H9 (cell line): ENCODE measurements around the gene AK8. TPM values are rescaled to one million over a fixed set of nuclear protein-coding genes. Genes with fewer than 3 reads are reported as not detected.

ENCODE experiments used
- DNase-seq: peaks from one replicate; pipeline ENCODE4 v3.0.0-alpha.2; 2017
- H2AFZ ChIP-seq: one replicate; pipeline ENCODE4 v1.6.1; 2013; ENCODE audit warnings: mild to moderate bottlenecking, low read length, control low read depth, moderate library complexity
- H2AK5ac ChIP-seq: 2 replicates; pipeline ENCODE4 v1.6.1; 2013; ENCODE audit warnings: low read length, control low read depth, mixed read lengths; ENCODE audit not compliant: insufficient read length
- H2BK120ac ChIP-seq: one replicate; pipeline ENCODE4 v1.6.1; 2013; ENCODE audit warnings: low read depth, mild to moderate bottlenecking, low read length, control low read depth, inconsistent platforms; ENCODE audit not compliant: poor library complexity, severe bottlenecking
- H2BK12ac ChIP-seq: 2 replicates; pipeline ENCODE4 v1.6.1; 2013; ENCODE audit warnings: low read length, control low read depth, mixed read lengths, low read depth; ENCODE audit not compliant: insufficient read length
- H2BK15ac ChIP-seq: 2 replicates; pipeline ENCODE4 v1.6.1; 2013; ENCODE audit warnings: low read depth, low read length, control low read depth
- H2BK20ac ChIP-seq: one replicate; pipeline ENCODE4 v1.6.1; 2013; ENCODE audit warnings: low read depth, mild to moderate bottlenecking, low read length, control low read depth, inconsistent platforms; ENCODE audit not compliant: poor library complexity, severe bottlenecking
- H2BK5ac ChIP-seq: 2 replicates; pipeline ENCODE4 v1.6.1; 2013; ENCODE audit warnings: low read length, control low read depth, mixed read lengths; ENCODE audit not compliant: insufficient read length
- H3K14ac ChIP-seq: 2 replicates; pipeline ENCODE4 v1.6.1; 2013; ENCODE audit warnings: low read length, control low read depth; ENCODE audit not compliant: insufficient read depth
- H3K18ac ChIP-seq: 2 replicates; pipeline ENCODE4 v1.6.1; 2013; ENCODE audit warnings: low read depth, mild to moderate bottlenecking, mixed read lengths, low read length, control low read depth; ENCODE audit not compliant: insufficient read length
- H3K23ac ChIP-seq: 2 replicates; pipeline ENCODE4 v1.6.1; 2013; ENCODE audit warnings: low read length, control low read depth, mixed read lengths, low read depth; ENCODE audit not compliant: insufficient read length
- H3K23me2 ChIP-seq: 2 replicates; pipeline ENCODE4 v1.6.1; 2013; ENCODE audit warnings: low read depth, mild to moderate bottlenecking, mixed read lengths, low read length, control low read depth; ENCODE audit not compliant: insufficient read length, poor library complexity, severe bottlenecking
- H3K27ac ChIP-seq: 2 replicates; pipeline ENCODE4 v1.5.1; 2013; ENCODE audit warnings: low read length, control low read depth, mixed read lengths, low read depth; ENCODE audit not compliant: insufficient read length
- H3K27me3 ChIP-seq: 2 replicates; pipeline ENCODE4 v1.6.1; 2013; ENCODE audit warnings: low read length, control low read depth, inconsistent platforms; ENCODE audit not compliant: insufficient read depth
- H3K4ac ChIP-seq: 2 replicates; pipeline ENCODE4 v1.6.1; 2013; ENCODE audit warnings: low read depth, mild to moderate bottlenecking, control low read depth, inconsistent platforms, low read length, moderate library complexity
- H3K4me1 ChIP-seq: 2 replicates; pipeline ENCODE4 v1.6.1; 2013; ENCODE audit warnings: low read length, control low read depth, inconsistent platforms; ENCODE audit not compliant: insufficient read depth
- H3K4me2 ChIP-seq: 2 replicates; pipeline ENCODE4 v1.6.1; 2013; ENCODE audit warnings: low read length, control low read depth, mixed read lengths; ENCODE audit not compliant: insufficient read length, insufficient read depth
- H3K56ac ChIP-seq: 2 replicates; pipeline ENCODE4 v1.6.1; 2013; ENCODE audit warnings: low read depth, mild to moderate bottlenecking, mixed read lengths, low read length, control low read depth; ENCODE audit not compliant: insufficient read length
- H3K79me1 ChIP-seq: 2 replicates; pipeline ENCODE4 v1.6.1; 2013; ENCODE audit warnings: low read depth, mild to moderate bottlenecking, moderate library complexity, low read length, control low read depth, inconsistent platforms; ENCODE audit not compliant: insufficient read depth, poor library complexity, severe bottlenecking
- H3K79me2 ChIP-seq: 2 replicates; pipeline ENCODE4 v1.6.1; 2013; ENCODE audit warnings: low read length, control low read depth, inconsistent platforms; ENCODE audit not compliant: insufficient read depth
- H3K9ac ChIP-seq: 2 replicates; pipeline ENCODE4 v1.6.1; 2013; ENCODE audit warnings: low read length, control low read depth, mixed read lengths; ENCODE audit not compliant: insufficient read length; ENCODE audit errors: extremely low read depth
- H3K9me3 ChIP-seq: one replicate; pipeline ENCODE4 v1.6.1; 2013; ENCODE audit warnings: low read depth, low read length, inconsistent platforms; ENCODE audit not compliant: control insufficient read depth
- H3T11ph ChIP-seq: one replicate; pipeline ENCODE4 v1.6.1; 2013; ENCODE audit warnings: mild to moderate bottlenecking, low read length, control low read depth, inconsistent platforms
- H4K20me1 ChIP-seq: one replicate; pipeline ENCODE4 v1.6.1; 2013; ENCODE audit not compliant: control insufficient read depth, insufficient read length, insufficient read depth
- H4K5ac ChIP-seq: 2 replicates; pipeline ENCODE4 v1.6.1; 2013; ENCODE audit warnings: low read depth, mild to moderate bottlenecking, mixed read lengths, low read length, control low read depth; ENCODE audit not compliant: insufficient read length
- H4K8ac ChIP-seq: replicated peaks from 2 replicates; pipeline ENCODE4 v1.6.1; 2013; ENCODE audit warnings: low read length, control low read depth, mixed read lengths, low read depth; ENCODE audit not compliant: insufficient read length
- H4K91ac ChIP-seq: 2 replicates; pipeline ENCODE4 v1.6.1; 2013; ENCODE audit warnings: low read depth, mild to moderate bottlenecking, moderate library complexity, mixed read lengths, low read length, control low read depth; ENCODE audit not compliant: insufficient read length
- H3K27ac Mint-ChIP-seq, 3 experiments: 2 replicates in 2 of 3; 3 replicates in 1 of 3; pipeline ENCODE4 v1.8.0; 2020 to 2021; ENCODE audit warnings: mixed read lengths in 3 of 3, mild to moderate bottlenecking in 1 of 3, moderate library complexity in 1 of 3
- H3K27me3 Mint-ChIP-seq: 2 replicates; pipeline ENCODE4 v1.8.0; 2021; ENCODE audit warnings: low read depth, mild to moderate bottlenecking, moderate library complexity, mixed read lengths
- H3K36me3 Mint-ChIP-seq, 3 experiments: 2 replicates in 2 of 3; 3 replicates in 1 of 3; pipeline ENCODE4 v1.8.0; 2020 to 2021; ENCODE audit warnings: low read depth in 3 of 3, mixed read lengths in 3 of 3; ENCODE audit not compliant: insufficient read depth in 1 of 3
- H3K4me1 Mint-ChIP-seq, 2 experiments: 2 replicates each; pipeline ENCODE4 v1.8.0; 2020; ENCODE audit warnings: mixed read lengths in 2 of 2
- H3K4me3 Mint-ChIP-seq, 2 experiments: 2 replicates in 1 of 2; 3 replicates in 1 of 2; pipeline ENCODE4 v1.8.0; 2020 to 2021; ENCODE audit warnings: mild to moderate bottlenecking in 2 of 2, mixed read lengths in 2 of 2, moderate library complexity in 1 of 2
- H3K9me3 Mint-ChIP-seq, 2 experiments: 2 replicates in 1 of 2; 3 replicates in 1 of 2; pipeline ENCODE4 v1.8.0; 2020; ENCODE audit warnings: mild to moderate bottlenecking in 2 of 2, mixed read lengths in 2 of 2, moderate library complexity in 1 of 2
- CTCF ChIP-seq: fragments of 200-600 bp; sonication (generic); conservative IDR thresholded peaks from 3 replicates; pipeline ENCODE4 v1.8.0; 2021; ENCODE audit warnings: antibody characterized with exemption, mild to moderate bottlenecking
- WGBS: extraction: QIAGEN DNeasy Blood & Tissue Kit; methylation state at CpG from one replicate; pipeline ENCODE4 v1.1.7; 2013; ENCODE audit warnings: missing lambda C conversion rate, low lambda C conversion rate, mixed read lengths; ENCODE audit not compliant: insufficient read length; ENCODE audit errors: extremely low coverage; 5-methylcytosine and 5-hydroxymethylcytosine counted together
- total RNA-seq: library from RNA; stranded (reverse); gene quantifications from 2 replicates; pipeline ENCODE4 v1.2.1, GENCODE V29; 2021

Gene AK8
- total RNA-seq, 1 experiment from 2014 or later = 0.44 TPM

DNA sequence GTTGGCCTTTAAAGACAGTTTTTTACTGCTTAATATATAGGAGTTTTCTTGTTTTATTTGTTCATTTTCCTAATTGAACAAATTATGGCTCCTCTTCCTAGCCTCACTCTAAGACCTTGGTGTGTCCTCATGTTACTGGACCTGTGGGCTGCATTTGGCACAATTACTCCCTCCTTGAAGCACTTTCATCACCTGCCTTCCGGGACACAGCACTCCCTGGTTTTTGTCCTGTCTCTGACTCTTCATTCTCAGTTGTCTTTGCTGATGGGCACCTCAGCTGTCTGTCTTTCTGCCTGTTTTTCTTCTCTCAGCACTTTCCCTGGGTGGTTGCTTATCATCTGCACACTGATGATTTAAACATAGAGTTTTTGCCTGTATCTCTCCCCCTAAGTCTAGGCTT is 194.2 kb downstream of the AK8 start:
- H2AK5ac ChIP-seq = no peak overlapping the region
- H2BK20ac ChIP-seq = no peak overlapping the region
- no peaks in the 10 kb centered on the region for H4K20me1 ChIP-seq
- no peak overlapping the region for H3K56ac ChIP-seq
- no peaks in the 10 kb centered on the region for H3K27me3 ChIP-seq
- H2BK5ac ChIP-seq = no peak overlapping the region
- Mint-ChIP-seq H3K4me3 (no peak overlapping the region), H3K4me1 (no peaks in the 10 kb centered on the region), H3K27me3 (no peaks in the 10 kb centered on the region), H3K27ac (no peak overlapping the region), H3K36me3 (peaks cover 48 to 82% (median 73%) of the 10 kb centered on the region in 3 experiments), H3K9me3 (no peaks in the 10 kb centered on the region)
- H3K18ac ChIP-seq = no peak overlapping the region
- H3K23me2 ChIP-seq = no peaks in the 10 kb centered on the region
- no peak for TF ChIP-seq CTCF
- no peak overlapping the region for H2BK120ac ChIP-seq
- H3T11ph ChIP-seq = no peak overlapping the region
- H4K91ac ChIP-seq = no peak overlapping the region
- no peak overlapping the region for H3K23ac ChIP-seq
- no peak overlapping the region for H4K8ac ChIP-seq
- no peak overlapping the region for H3K14ac ChIP-seq
- H2BK15ac ChIP-seq = no peak overlapping the region
- H3K4ac ChIP-seq = no peak overlapping the region
- WGBS = no CpG with 5 or more reads among the region's 1 CpG
- no peaks in the 10 kb centered on the region for H3K4me1 ChIP-seq
- H3K27ac ChIP-seq = no peak overlapping the region
- no peak overlapping the region for H3K4me2 ChIP-seq
- H3K9ac ChIP-seq = no peak overlapping the region
- no peak overlapping the region for H2BK12ac ChIP-seq
- H3K79me2 ChIP-seq = peaks cover 7% of the 10 kb centered on the region; the same call in 1 of the 2 replicates
- peaks cover 7% of the 10 kb centered on the region for H3K79me1 ChIP-seq
- no peaks in the 10 kb centered on the region for H3K9me3 ChIP-seq
- H2AFZ ChIP-seq = no peak overlapping the region
- DNase-seq = no peak
- no peak overlapping the region for H4K5ac ChIP-seq
